Measurements from ENCODE around the gene EVA1B. TPM values are rescaled to one million over a fixed set of nuclear protein-coding genes. Genes with fewer than 3 reads are reported as not detected.

Gene EVA1B
- total and polyA plus RNA-seq, 10 of the 15 experiments (the other 5 are each of a cell fraction or from before 2014, with no cell fraction given): 0.15 to 6.4 (median 3.0) TPM; not detected in 2

DNA sequence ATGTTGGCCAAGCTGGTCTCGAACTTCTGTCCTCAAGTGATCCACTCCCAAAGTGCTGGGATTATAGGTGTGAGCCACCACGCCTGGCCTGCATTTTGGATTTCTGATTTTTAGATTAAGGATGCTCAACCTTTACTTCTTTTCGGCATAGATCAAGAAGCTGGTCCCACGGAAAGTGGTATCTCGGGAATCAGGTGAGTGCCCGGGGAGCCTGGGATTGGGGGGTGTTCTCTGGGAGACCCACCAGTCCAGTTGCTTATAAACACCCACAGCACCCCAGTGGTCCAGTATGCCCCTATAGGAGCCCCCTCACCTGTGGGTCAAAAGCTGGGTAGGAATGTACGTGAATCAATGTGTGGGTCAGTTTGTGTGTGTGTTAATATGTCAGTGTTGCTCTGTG, 14.0 kb downstream of the EVA1B start (continued):
- TF ChIP-seq RELA (IDR thresholded peaks at IDR 0.05; ENCODE audit: borderline replicate concordance, partially characterized antibody): no peak
- no peak for TF ChIP-seq BRCA1 (IDR thresholded peaks at IDR 0.05; ENCODE audit: low read depth, low read length)

DNA sequence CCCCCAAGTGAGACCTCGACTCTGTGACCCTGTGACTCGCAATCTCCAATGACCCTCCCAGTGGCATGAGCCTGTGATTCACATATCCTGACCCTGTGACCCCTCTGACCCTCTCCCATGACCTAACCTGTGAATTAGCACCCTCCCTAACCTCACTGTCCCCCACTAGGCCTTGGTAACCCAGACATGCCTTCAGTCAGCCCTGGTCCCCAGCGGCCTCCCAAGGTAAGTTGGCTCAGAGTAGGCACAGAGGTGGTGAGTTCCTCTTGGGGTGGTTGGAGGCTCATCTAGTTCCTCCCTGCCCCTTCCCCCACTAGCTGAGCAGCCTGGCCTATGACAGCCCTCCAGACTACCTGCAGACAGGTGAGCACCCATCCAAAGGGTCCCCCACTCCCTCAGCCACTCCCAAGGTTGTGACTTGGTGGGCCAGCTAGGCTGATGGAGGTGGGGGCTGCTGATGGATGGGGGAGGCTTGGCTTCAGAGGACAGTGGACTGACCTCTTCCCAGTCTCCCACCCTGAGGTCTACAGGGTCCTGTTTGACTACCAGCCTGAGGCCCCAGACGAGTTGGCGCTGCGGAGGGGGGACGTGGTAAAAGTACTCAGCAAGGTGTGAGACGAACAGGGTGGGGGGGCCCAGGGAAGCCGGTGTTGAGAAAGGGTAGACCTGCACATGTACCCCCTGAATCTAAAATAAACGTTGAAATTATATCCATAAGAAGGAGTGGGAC, 15.7 kb downstream of the EVA1B start:
- no peak for FAIRE-seq
- no peak for TF ChIP-seq CREB1 (IDR thresholded peaks at IDR 0.05; ENCODE audit: low read depth)
- peak; percentile 57; the same call in 1 of the 2 replicates for TF ChIP-seq NR2F1 (conservative IDR thresholded peaks at IDR 0.05)

More for the DNA sequence above, 15.7 kb downstream of the EVA1B start:
- peaks cover 9% of the 10 kb centered on the region for H3K79me2 ChIP-seq (ENCODE audit: control insufficient read depth, insufficient read depth, low read length)
- no TSS peak for BruUV-seq (replicated peaks)
- in situ Hi-C loops (cut with MboI): no loop called here
- ChIA-PET POLR2A (interaction anchor here (0.6 to 2.0 kb wide), 13 partner anchors 15 to 157 kb away, joined by 3 to 9 read pairs (median 4); partner anchors contain the start of genes EVA1B, LSM10 and THRAP3), RAD21 (ENCODE audit: unreplicated experiment) (interaction anchor here (1.0 to 1.9 kb wide), 5 partner anchors 61 to 158 kb away, joined by 3 to 15 read pairs (median 4); partner anchors contain the start of genes THRAP3 and TRAPPC3), CTCF (interaction anchor here (0.6 to 4.0 kb wide), 6 partner anchors 9 to 1497 kb away, joined by 3 to 24 read pairs (median 7); partner anchors contain the start of genes EVA1B and TRAPPC3), SMC1A (ENCODE audit: uncharacterized antibody, unreplicated experiment) (interaction anchor here (0.6 to 1.8 kb wide), 6 partner anchors 9 to 158 kb away, joined by 3 to 6 read pairs (median 4); partner anchors contain the start of gene LSM10)
- peaks cover 27% of the 10 kb centered on the region for H3K4me1 ChIP-seq (ENCODE audit: control insufficient read depth, insufficient read depth, low read length)
- no peaks in the 10 kb centered on the region for H3K27me3 ChIP-seq (replicated peaks in 1 of 2; ENCODE audit: control insufficient read depth in 2 of 2, insufficient read depth in 2 of 2, low read length in 1 of 2)
- 65% methylated on average over 10 of the region's 10 CpGs for WGBS (ENCODE audit: insufficient coverage, insufficient replicate concordance, low lambda C conversion rate, missing lambda C conversion rate)
- H4K20me1 ChIP-seq (ENCODE audit: control insufficient read depth, insufficient read depth): no peaks in the 10 kb centered on the region
- H3K27ac ChIP-seq (ENCODE audit: control insufficient read depth, insufficient read depth): peak overlapping the region; percentile 6; the same call in 1 of the 2 replicates
- peak overlapping the region; percentile 95 for H3K4me3 ChIP-seq
- DNase-seq (ENCODE audit: low read depth, low spot score) (no peak), ATAC-seq (no peak)
- peaks cover 6 to 11% of the 10 kb centered on the region in 2 experiments for H3K36me3 ChIP-seq (ENCODE audit: control insufficient read depth in 2 of 2, insufficient read depth in 2 of 2, low read length in 1 of 2)
- H3K9me3 ChIP-seq (replicated peaks; ENCODE audit: control insufficient read depth, insufficient read depth, low read length): no peaks in the 10 kb centered on the region
- peak overlapping the region; percentile 88 for H3K4me2 ChIP-seq (ENCODE audit: control insufficient read depth, insufficient read depth)
- intact Hi-C loops (cut with micrococcal nuclease; ENCODE audit: unreplicated experiment): no loop called here
- peak overlapping the region; percentile 79 for H2AFZ ChIP-seq (ENCODE audit: control insufficient read depth, low read depth, low read length)
- peak overlapping the region; percentile 53 for H3K9ac ChIP-seq (ENCODE audit: control insufficient read depth, insufficient read depth, low read length)

All from GM12878 (cell line).